HG03432 (cell line): ENCODE measurements around the gene JAZF1.

ENCODE experiments used
- ATAC-seq: cut with Tn5 transposase; IDR thresholded peaks from one replicate; pipeline ENCODE4 v1.9.1; 2021; ENCODE audit warnings: mild to moderate bottlenecking, moderate library complexity; ENCODE audit not compliant: unreplicated experiment

Gene JAZF1

DNA sequence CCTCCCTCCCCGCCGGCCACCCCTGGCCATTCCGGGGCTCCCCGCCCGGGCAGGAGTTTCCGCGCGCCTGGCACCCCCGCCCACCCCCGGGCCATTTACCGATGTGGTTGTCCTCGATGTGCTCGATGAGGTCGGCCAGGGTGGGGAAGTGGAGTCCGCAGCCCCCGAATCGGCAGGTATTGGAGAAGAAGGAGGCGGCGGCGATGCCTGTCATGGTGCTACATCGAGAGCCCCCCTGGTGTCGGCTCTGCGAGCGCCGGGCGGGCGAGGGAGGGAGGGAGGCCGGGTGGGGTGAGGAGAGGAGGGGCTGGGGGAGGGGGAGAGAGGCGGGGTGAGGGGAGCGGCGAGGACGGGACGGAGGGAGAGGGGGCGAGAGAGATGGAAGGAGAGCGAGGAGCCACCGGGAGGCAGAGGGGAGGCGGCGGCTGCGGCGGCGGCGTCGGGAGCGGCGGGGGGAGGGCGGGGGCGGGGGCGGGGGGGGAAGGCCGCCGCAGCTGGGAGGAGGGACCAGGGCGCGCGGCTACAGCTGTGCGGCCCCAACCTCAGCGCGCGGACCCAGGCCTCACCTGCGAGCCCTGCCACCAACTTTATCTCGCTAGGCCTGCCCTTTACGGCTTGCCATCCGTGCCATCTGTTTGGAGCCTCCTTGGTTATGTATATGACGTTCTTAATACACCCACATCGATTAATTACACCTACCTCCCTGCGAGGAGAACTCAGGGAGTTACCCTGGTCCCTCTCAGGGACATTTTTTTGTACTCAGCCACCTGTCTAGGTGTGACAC, at the start of gene JAZF1:
Gene JAZF1 (minus strand): TSS at position 432 of the 784 bp plus-strand sequence.
- no peak for ATAC-seq

DNA sequence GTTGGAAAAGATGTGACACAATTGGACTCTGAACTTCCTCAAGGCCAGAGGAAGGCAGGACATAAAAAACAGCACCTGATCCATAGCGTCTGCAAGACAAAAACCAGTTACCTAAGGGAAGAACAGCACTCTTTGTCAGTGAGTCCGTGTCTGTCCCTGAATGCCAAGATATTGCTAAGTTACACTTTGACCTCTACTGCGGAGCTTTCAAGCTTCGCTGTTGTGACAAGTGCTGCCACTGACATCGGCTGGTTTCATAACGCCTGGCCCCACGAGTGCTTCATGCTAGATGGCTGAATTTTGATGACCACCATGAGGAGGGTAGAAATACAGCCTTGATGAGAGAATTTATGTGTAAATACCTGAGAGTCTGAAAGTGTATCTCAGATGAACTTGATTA, 49.7 kb upstream of the JAZF1 start:
- ATAC-seq = no peak

DNA sequence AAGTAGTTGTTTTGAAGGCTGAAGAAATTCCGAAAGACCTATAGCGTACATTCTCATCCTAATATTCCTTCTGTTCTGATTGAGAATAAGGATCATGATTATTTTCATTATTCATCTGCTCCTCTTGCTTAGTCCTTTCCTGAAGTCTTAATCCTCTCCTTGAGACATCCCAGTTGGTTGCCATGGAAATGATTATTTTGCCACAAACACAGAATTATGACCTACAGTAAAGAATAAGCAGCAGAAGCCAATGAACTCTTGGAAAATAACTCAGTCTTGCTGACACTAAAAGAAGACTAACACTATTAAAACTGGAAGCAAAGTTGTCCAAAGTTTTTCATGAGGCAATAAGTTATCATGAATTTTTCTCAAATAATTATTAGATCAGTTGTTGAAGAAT, 47.8 kb upstream of the JAZF1 start:
- ATAC-seq = no peak

DNA sequence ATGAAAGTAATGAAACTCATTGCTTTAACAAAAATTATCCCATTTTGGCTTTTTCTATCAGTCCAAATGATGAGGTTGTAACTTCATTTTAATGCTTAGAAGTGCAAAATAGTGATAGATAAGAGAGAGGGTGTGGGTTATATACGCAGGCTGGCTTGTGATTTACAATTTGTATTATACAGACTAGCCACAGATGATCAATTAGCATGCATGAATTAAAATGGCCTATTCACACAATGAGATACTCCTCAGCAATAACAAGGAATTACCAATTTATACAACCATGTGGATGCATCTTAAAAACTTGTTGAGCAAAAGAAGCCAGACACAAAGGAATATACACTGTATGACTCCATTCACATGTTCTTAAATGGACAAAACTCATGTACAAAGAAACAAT, 45.4 kb upstream of the JAZF1 start:
- no peak for ATAC-seq

DNA sequence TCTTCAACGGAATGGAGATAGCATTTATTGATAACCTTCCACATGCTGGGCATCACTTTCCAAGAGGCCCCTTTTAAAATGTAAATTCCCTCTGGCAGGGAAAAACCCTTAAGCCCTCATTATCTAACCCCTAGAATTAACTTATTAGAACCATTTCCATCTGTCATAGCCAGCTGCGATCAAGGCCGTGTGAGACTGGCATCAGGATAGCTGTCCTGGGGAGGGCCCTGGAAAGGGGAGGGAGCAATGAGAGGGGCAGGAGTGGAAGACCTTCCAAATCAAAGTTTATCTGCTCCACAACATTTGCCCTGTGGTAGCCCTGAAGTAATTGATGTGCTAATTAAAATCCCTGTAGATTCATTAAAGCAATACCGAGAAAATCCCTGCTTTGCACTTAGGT, 45.0 kb upstream of the JAZF1 start:
- no peak for ATAC-seq

DNA sequence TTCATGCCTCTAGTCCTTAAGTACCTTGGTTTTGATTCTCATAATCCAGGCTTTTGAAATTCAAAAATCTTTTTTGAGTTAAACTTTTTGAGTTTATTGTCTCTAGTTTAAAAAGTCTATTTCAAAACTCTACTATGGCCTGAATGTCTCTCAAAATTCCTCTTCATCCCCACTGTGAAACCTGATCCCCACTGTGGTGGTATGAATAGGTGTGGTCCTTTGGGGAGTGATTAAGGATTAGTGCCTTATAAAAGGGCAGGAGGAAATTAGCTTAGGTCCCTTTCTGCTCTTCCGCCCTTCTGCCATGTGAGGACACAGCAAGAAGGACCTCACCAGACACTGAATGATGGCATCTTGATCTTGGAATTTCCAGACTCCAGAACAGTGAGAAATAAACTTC, 44.1 kb upstream of the JAZF1 start:
- no peak for ATAC-seq

DNA sequence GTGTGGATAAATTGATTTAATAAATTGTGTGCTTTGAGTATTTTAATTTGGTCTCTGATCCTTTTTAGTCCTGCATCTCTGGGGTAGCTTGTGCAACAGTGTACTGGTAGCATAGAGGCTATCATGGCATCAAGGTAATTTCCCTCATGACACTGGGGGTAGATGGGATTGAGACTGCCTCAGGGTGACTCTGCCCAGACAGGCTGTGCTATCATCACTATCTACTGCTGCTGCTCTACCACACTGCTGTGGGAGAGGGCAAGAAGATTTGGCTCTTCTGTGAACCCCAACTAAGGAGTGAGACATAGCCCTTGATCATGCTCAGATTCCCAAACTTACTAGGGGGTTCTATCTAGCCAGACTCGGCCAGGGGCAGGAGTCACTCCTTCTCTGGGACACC, 43.6 kb upstream of the JAZF1 start:
- ATAC-seq = no peak

DNA sequence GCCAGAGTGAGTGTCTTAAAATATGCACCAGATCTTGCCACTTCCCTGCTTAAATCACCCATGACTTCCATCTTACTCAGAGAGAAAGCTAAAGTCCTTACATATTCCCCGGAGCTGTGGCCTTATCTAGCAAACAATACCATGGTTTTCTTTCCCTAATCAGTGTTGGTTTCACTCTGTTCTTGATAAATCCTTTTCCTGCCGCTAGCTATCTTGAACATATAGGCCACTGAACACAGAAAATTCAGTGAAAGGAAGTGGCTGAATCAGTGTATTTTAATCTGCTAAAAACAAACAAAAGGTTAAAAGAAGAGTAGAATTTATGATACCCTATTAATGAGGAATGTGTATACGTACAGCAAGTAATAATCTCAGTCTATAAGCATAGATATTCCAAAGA, 42.0 kb upstream of the JAZF1 start:
- no peak for ATAC-seq

DNA sequence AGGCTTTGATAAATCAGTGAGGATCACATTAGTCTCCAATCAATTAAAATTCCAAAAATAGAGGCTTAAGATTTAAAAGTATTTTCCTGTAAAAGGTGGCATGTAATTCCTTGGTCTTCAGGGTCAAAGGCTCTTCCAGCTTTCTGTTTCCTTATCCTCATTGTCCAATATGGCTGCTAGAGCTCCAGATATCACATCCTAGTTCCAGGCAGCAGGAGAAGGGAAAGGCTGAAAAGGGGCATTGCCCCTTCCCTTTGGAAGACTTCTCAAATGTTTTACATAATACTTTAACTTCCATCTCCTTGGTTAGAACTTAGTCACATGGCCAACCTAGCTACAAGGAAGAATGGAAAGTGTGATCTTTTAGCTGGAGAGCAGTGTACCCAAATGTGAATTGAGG, 39.2 kb upstream of the JAZF1 start:
- ATAC-seq = no peak

DNA sequence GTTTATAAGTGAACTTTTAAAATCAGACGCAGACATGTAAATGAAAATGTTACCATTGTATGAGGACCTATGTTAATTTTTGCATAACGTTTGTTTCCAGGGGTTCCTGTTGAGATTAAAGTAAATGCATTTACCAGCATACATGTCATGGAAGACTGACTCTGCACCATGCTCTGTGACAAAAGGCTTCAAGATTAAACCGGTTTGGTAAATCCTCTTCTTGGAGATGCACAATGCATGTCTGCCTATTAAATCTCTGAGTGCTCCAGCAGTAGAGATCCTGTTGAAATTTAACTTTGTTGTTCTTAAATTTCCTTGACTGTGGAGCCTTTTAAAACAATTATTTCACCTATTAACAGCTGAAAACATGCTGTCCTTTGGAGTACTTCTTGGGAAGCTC, 36.5 kb upstream of the JAZF1 start:
- no peak for ATAC-seq

DNA sequence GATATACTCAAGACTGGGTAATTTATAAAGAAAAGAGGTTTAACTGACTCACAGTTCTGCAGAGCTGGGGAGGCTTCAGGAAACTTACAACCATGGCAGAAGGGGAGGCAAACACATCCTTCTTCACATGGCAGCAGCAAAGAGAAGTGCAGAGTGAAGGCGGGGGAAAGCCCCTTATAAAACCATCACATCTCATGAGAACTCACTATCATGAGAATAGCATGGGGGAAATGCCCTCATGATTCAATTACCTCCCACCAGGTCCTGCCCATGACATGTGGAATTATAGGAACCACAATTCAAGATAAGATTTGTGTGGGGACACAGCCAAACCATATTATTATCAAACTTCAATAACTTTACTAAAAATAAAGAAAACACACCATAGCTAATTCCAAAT, 30.4 kb upstream of the JAZF1 start:
- ATAC-seq = no peak

DNA sequence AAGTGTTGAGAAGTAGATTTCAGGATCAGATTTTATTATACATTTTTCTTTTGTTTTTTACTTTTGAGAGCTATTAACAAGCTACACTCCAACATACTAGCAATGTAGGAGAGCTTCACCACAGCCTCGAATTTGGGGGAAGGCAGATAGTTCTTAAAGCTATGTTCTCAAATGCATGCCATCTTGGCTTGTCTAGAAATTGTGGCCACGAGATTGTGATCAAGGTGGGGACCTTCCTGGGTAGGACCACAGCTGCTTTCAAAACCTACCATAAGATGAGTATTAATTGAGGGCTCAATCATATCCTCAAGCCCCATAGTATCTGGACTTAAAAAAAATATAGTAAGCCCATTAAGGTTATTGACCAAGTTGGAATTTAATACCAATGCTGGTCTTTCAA, 27.9 kb upstream of the JAZF1 start:
- ATAC-seq = no peak

DNA sequence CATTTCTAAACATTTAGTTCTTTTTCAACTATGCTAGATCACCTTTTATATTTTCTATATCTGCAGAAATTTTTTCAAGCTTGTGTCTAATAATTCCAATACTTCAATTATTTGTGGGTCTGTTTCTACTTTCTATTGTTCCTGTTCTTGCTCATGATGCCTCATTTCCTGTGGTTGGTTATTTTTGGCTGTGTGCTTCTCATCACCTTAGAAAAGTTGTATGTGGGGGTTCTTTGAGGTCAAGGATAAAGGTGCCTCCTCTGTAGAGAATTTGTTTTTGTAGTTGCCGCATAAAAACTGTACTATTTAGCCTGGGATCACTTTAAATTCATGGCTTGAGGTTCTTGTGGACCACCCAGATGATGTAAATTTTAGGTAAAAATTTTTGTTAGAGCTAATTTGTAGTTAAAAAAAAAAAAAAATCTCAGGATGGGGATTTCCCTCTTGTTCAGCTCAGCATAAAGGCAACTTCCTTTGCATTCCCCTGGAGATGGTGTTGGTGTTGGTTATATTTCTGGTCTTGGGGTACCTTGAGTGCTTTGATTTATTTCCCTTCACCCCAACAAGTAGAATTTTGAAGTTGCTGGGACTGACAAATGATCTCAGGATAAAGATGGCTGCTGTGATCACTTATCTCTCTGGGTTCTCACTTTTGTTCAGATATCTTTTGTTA, 27.0 kb upstream of the JAZF1 start:
- ATAC-seq = peak; percentile 78

DNA sequence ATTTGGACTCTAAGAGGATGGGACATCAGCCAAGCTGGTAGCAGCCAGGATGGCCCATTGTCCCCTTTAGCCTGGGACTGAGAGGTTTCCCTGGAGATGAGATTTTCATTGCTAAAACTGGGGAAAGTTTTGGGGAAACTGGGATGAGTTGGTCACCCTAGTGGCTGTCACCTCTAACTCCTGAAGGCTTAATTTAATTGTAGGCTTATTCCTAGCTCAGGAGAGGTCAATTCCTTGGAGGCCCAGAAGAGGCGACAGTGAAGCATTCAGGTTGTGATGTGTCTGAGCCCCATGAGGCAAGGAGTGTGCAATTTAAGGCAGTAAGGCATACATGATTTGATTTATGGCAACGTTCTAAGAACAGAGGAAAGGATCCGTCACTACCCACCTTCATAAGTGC, 24.9 kb upstream of the JAZF1 start:
- no peak for ATAC-seq

DNA sequence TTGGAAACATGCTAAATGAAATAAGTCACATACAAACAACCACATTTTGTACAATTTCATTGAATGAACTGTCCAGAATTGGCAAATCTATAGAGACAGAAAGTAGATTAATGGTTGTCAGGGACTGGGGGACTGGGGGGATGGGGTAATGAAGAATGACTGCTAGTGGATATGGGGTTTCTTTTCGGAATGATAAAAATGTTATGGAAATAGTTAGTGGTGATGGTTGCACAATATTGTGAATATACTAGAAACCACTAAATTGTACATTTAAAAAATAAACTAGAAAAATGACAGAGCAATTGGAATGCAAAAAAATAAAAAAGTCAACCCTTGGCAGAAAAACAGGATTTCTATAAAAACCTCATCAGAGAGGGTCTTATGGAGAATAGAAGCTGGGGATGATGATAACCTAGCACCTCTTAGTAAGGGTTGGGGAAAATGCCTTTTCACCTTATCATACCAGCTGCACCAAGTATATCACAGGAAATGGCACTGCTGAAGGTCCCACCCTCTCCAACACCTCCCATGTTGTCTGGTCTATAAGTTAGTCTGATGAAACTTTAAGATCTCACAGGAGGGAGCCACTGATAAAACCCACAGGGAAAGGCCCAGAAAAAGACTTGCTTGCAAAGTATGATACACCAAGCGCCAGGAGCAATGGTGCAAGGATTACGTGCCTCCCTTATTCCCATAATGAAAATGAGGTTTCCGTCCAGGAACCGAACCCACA, 23.1 kb upstream of the JAZF1 start:
- no peak for ATAC-seq

DNA sequence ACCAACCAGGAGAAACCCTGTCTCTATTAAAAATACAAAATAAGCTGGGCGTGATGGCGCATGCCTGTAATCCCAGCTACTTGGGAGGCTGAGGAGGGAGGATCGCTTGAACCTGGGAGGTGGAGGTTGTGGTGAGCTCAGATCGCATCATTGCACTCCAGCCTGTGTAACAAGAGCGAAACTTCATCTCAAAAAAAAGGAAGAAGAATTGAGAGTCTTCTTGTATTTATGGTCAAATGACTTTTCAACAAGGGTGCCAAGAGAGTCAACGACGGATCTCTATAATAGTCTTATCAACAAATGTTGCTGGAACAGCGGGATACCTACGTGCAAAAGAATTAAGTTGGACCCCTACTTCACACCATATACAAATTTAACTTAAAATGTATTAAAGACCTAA, 21.6 kb upstream of the JAZF1 start:
- no peak for ATAC-seq

DNA sequence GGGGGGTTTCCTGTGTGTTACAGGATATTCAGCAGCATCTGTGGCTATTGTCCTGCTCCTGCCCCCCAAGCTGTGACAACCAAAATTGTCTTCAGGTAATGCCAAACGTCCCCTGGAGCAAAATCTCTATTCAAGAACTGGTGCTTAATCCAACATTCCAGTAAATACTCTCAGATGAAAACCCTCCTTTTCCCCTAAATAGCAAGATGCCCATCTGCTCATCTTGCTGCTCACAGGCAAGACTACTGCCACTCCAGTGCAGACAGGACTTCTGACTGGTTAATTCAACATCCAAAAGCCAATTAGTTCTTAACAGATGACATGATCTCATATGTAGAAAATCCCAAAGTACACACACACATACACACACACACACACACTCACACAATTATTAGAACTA, 20.5 kb upstream of the JAZF1 start:
- no peak for ATAC-seq

DNA sequence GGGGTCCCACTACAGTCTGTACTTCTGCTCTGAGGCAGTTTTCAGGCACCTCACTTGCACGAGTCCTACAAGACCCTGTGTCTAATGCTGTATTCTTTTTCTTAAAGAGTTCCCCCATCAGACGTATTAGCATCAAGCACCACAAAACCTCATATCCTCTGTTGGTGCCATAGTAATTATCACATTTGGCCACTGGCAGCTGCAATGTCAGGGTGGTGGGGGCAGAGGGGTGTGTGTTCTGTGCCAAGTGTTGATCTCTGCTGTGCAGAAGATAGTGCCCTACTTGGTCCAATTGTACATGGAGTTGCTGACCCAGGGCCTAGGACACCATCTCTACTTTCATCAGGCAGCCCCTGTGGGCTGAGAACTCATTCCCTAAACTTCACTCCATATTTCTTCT, 20.0 kb upstream of the JAZF1 start:
- no peak for ATAC-seq

DNA sequence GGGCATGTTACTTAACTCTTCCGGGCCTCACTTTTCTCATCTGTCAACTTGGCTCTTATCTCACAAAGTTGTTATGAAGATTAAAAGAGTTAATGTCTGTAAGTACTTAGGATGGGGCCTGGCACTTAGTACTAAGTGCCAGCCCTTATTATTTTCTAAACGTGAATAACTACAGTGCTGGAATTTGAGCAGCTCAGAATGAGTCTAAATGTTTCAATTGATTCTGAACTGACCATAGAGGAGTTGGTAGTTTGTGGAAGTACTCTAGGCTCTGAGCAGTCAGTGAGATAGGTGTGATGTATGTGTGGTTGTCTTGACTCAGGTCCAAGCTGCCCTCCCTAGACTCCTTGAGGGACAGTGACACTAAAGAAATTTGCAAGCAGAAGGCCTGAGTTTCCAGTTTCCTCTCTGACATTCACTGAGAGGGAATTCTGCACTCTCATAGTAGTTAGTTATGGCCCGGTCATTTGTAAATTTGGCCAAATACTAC, 18.5 kb upstream of the JAZF1 start:
- ATAC-seq = no peak

DNA sequence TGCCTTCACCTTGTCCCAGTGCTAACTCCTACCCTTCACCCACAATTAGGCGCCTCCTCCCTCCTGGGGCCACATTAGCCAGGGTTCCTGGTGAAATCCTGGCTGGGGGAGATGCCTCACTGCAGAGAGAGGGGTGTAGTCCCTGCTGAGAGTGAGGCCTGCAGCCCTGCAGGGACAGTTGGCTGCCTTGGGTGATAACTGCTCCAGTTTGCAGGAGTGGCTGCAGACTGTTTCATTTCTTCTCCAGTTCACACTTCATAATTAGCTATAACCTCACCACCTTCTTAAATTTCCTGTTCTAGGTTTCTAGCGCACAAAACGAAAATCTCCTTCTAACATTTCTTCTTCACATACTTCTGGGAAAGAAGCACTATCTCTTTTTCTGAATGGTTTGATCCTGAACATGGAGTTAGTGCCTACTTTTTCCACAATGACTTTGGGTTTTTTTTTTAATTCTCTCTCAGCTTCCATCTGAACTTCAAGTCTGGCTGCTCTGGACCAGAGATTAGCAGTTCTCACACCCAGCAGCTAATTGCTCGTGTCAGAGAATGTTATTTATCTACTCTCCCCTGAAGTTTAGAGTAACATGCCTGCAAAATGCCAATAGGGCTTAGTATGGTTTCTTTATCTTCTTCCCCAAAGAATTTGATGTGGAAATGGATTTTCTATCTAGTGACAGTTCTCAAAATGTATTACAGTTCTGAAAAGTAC, 15.5 kb upstream of the JAZF1 start:
- no peak for ATAC-seq
